ENCODE results near the gene RNF220. TPM values are rescaled to one million over a fixed set of nuclear protein-coding genes. Genes with fewer than 3 reads are reported as not detected.

Gene RNF220
- total and polyA plus RNA-seq, 9 of the 15 experiments (the other 6 are each of a cell fraction or from before 2014, with no cell fraction given), result 5.1 to 117 (median 66.9) TPM

DNA sequence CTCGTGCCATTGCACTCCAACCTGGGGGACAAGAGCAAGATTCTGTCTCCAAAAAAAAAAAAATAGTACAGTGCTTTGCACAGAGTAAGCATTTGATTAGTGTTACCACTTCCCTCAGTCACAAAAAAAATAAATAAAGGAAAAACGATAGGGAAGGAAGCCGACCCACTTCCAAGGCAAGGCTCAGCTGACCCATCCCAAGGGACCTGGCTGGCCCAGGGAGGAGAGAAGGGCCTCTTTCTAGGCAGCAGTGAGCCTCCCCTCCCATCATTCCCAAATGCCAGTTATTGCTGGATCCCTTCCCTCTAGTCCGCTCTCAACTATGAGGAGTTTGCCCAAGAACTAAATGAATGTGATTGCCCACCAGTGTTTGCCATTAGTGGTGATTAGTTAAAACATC is 191.5 kb downstream of the RNF220 start:
- ATAC-seq (no peak), DNase-seq (ENCODE audit: extremely low read depth in 1 of 4, low spot score in 3 of 4) (no peak), FAIRE-seq (no peak)
- Histone ChIP-seq H2AFZ (ENCODE audit: low read depth, low read length) (no peak overlapping the region), H3K4me3 (no peak overlapping the region), H3K27ac (ENCODE audit: extremely low read depth, low read depth, low read length) (no peak overlapping the region), H3K9ac (ENCODE audit: insufficient read depth in 1 of 2, low read depth in 2 of 2, low read length in 2 of 2) (no peak overlapping the region), H4K20me1 (replicated peaks; ENCODE audit: control insufficient read depth, insufficient read depth, low read length) (peaks cover 2% of the 10 kb centered on the region; the same call in 1 of the 2 replicates), H3K9me3 (replicated peaks; ENCODE audit: control insufficient read depth, insufficient read depth, low read depth, low read length) (no peaks in the 10 kb centered on the region), H3K4me2 (ENCODE audit: insufficient read depth, low read length) (no peak overlapping the region), H3K27me3 (ENCODE audit: control insufficient read depth in 2 of 2, insufficient read depth in 2 of 2, low read length in 2 of 2) (peaks cover 36 to 59% of the 10 kb centered on the region in 2 experiments), H3K4me1 (replicated peaks in 1 of 2; ENCODE audit: control insufficient read depth in 2 of 2, insufficient read depth in 2 of 2, low read length in 2 of 2) (peaks cover 0 to 9% of the 10 kb centered on the region in 2 experiments; a peak in 2 of 5 replicates), H3K9me1 (ENCODE audit: control insufficient read depth, insufficient read depth, low read length) (no peaks in the 10 kb centered on the region), H3K79me2 (ENCODE audit: control insufficient read depth, insufficient read depth, low read length) (no peaks in the 10 kb centered on the region), H3K36me3 (ENCODE audit: control insufficient read depth, insufficient read depth, low read length) (no peaks in the 10 kb centered on the region)
- POLR2A ChIA-PET, result interaction anchor here (0.7 kb wide), 1 partner anchor 45 kb away, joined by 4 read pairs; no protein-coding TSS in a partner anchor
- TF ChIP-seq MYC (IDR thresholded peaks at IDR 0.05; ENCODE audit: low read depth, low read length), result no peak
- no peak for TF ChIP-seq MYC (CRISPR knock-in tag; IDR thresholded peaks at IDR 0.05; ENCODE audit: borderline replicate concordance, low read depth)
- TF ChIP-seq PHB2 (IDR thresholded peaks at IDR 0.05; ENCODE audit: low read depth), result no peak
- CTCF ChIA-PET (ENCODE audit: low intra/inter-chr PET ratio), result no interaction called here
- in situ Hi-C loops (cut with MboI) (loop anchor here (10.0 kb wide), 1 partner anchor 372 kb away; no protein-coding TSS in a partner anchor), intact Hi-C loops (cut with micrococcal nuclease) (loop anchor here (5.0 to 10.0 kb wide), 3 partner anchors 49 to 504 kb away; no protein-coding TSS in a partner anchor)
- WGBS (ENCODE audit: insufficient coverage, low coverage, missing lambda C conversion rate), result 0% methylated on average over 4 of the region's 4 CpGs
- no TSS peak for BruUV-seq (replicated peaks)

DNA sequence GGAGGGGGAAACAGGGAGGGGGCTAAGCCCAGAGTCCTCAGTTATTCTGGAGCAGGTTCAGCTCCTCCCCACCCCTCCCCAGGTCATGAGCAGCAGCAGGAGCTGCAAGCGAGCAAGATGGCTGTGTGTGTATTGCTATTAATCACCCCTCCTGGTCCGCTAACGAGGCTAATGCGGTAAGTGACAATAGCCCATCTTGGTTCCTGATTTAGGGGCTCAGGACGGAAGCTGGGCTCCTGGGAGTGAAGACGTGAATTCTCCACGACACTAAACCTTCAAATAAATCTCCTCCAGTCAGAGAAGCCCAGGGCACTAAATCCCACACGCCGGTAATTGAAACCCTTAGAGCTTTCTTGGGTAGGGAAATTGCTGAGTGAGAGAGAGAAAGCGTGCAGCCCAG is 193.1 kb downstream of the RNF220 start:
- ATAC-seq, result no peak
- Histone ChIP-seq H3K9me3 (replicated peaks; ENCODE audit: control insufficient read depth, insufficient read depth, low read depth, low read length) (no peaks in the 10 kb centered on the region), H3K9ac (ENCODE audit: insufficient read depth in 1 of 2, low read depth in 2 of 2, low read length in 2 of 2) (no peak overlapping the region), H3K9me1 (ENCODE audit: control insufficient read depth, insufficient read depth, low read length) (peaks cover 4% of the 10 kb centered on the region), H3K4me3 (no peak overlapping the region), H2AFZ (ENCODE audit: low read depth, low read length) (no peak overlapping the region), H4K20me1 (replicated peaks; ENCODE audit: control insufficient read depth, insufficient read depth, low read length) (peaks cover 2% of the 10 kb centered on the region; the same call in 1 of the 2 replicates), H3K27ac (ENCODE audit: extremely low read depth, low read depth, low read length) (no peak overlapping the region), H3K36me3 (ENCODE audit: control insufficient read depth, insufficient read depth, low read length) (no peaks in the 10 kb centered on the region), H3K4me2 (ENCODE audit: insufficient read depth, low read length) (no peak overlapping the region), H3K79me2 (ENCODE audit: control insufficient read depth, insufficient read depth, low read length) (no peaks in the 10 kb centered on the region), H3K4me1 (replicated peaks in 1 of 2; ENCODE audit: control insufficient read depth in 2 of 2, insufficient read depth in 2 of 2, low read length in 2 of 2) (peaks cover 0 to 8% of the 10 kb centered on the region in 2 experiments; a peak in 3 of 5 replicates), H3K27me3 (ENCODE audit: control insufficient read depth in 2 of 2, insufficient read depth in 2 of 2, low read length in 2 of 2) (peaks cover 46 to 60% of the 10 kb centered on the region in 2 experiments)
- intact Hi-C loops (cut with micrococcal nuclease), result loop anchor here (5.0 to 10.0 kb wide), 3 partner anchors 51 to 506 kb away; no protein-coding TSS in a partner anchor
- CTCF ChIA-PET (ENCODE audit: low intra/inter-chr PET ratio), result no interaction called here
- TF ChIP-seq, protein P1, sequence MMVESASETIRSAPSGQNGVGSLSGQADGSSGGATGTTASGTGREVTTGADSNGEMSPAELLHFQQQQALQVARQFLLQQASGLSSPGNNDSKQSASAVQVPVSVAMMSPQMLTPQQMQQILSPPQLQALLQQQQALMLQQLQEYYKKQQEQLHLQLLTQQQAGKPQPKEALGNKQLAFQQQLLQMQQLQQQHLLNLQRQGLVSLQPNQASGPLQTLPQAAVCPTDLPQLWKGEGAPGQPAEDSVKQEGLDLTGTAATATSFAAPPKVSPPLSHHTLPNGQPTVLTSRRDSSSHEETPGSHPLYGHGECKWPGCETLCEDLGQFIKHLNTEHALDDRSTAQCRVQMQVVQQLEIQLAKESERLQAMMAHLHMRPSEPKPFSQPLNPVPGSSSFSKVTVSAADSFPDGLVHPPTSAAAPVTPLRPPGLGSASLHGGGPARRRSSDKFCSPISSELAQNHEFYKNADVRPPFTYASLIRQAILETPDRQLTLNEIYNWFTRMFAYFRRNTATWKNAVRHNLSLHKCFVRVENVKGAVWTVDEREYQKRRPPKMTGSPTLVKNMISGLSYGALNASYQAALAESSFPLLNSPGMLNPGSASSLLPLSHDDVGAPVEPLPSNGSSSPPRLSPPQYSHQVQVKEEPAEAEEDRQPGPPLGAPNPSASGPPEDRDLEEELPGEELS (CRISPR knock-in tag; IDR thresholded peaks at IDR 0.05; ENCODE audit: borderline replicate concordance), result no peak
- no peak for TF ChIP-seq TBP (optimal IDR thresholded peaks at IDR 0.05; ENCODE audit: low read depth, low read length)
- TF ChIP-seq POLR2G (IDR thresholded peaks at IDR 0.05; ENCODE audit: low read depth, low read length), result no peak
- no peak for TF ChIP-seq SIRT6 (IDR thresholded peaks at IDR 0.05; ENCODE audit: low read depth, low read length)
- TF ChIP-seq KDM1A (IDR thresholded peaks at IDR 0.05), result no peak
- no peak for TF ChIP-seq E2F3 (CRISPR knock-in tag; IDR thresholded peaks at IDR 0.05)
- TF ChIP-seq MTA2 (IDR thresholded peaks at IDR 0.05; ENCODE audit: low read depth), result no peak
- no peak for TF ChIP-seq ZNF134 (CRISPR knock-in tag; conservative IDR thresholded peaks at IDR 0.05)
- no peak for TF ChIP-seq MBD2 (IDR thresholded peaks at IDR 0.05; ENCODE audit: borderline replicate concordance, low read depth)
- TF ChIP-seq, protein P2, sequence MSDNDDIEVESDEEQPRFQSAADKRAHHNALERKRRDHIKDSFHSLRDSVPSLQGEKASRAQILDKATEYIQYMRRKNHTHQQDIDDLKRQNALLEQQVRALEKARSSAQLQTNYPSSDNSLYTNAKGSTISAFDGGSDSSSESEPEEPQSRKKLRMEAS (CRISPR knock-in tag; IDR thresholded peaks at IDR 0.05), result no peak
- TF ChIP-seq ZBTB7A (IDR thresholded peaks at IDR 0.05; ENCODE audit: borderline replicate concordance, control insufficient read depth, low read depth, low read length), result no peak
- TF ChIP-seq ETV5 (CRISPR knock-in tag; IDR thresholded peaks at IDR 0.05; ENCODE audit: low read depth), result no peak
- no peak for DNase-seq (ENCODE audit: extremely low read depth in 1 of 4, low spot score in 3 of 4)
- WGBS (ENCODE audit: insufficient coverage, low coverage, missing lambda C conversion rate), result 9% methylated on average over 10 of the region's 10 CpGs
- POLR2A ChIA-PET, result interaction anchor here (1.2 kb wide), 1 partner anchor 34 kb away, joined by 4 read pairs; no protein-coding TSS in a partner anchor
- in situ Hi-C loops (cut with MboI), result loop anchor here (10.0 kb wide), 1 partner anchor 373 kb away; no protein-coding TSS in a partner anchor
- BruUV-seq (replicated peaks), result no TSS peak
- FAIRE-seq, result no peak

Data from K562 (cell line).